Embryonic facial prominence (tissue), 1 donor: ENCODE measurements around the gene CDKL1.
"Not testable (repeated sequence)": the region's sequence is repeated elsewhere in the genome, so short reads cannot be mapped to it uniquely, and the experiment has no call there.

Source experiments
- DNase-seq: peaks from one replicate; pipeline ENCODE4 v3.0.0-alpha.2; 2016; ENCODE audit errors: extremely low spot score

Gene CDKL1

DNA sequence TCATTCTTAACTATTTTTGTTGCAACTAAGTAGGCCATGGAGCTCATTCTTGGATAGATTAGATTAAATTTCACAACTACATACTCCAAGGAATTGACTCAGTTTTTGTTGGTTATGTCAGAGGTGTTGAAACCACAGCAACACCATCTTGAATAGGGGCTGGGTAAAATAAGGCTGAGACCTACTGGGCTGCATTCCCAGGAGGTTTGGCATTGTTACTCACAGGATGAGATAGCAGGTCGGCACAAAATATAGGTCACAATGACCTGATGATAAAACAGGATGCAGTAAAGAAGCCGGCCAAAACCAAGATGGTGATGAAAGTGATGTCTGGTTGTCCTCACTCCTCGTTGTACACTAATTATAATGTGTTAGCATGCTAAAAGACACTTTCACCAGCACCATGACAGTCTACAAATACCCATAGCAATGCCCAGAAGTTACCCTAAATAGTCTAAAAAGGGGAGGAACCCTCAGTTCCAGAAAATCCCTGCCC lies 63.6 kb downstream of the CDKL1 start:
- no peak for DNase-seq

DNA sequence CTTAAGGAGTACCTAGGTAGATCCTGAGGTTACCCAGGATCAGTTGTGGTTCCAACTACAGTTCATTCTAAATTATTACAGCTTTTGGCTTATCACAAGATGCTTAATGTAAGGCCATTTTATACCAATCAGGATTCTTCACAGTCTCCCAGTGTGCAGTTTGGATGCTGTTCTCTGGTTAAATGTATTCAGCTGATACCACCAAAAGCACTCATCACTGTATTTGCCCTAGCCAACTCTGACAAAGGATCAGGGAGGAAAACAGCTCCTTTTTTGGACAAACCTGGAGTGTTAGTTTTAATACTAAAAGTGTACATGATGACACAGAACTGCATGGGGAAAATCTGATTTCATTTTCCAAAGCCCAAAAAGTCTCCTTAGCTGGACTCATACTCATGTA lies 65.1 kb downstream of the CDKL1 start:
- no peak for DNase-seq

DNA sequence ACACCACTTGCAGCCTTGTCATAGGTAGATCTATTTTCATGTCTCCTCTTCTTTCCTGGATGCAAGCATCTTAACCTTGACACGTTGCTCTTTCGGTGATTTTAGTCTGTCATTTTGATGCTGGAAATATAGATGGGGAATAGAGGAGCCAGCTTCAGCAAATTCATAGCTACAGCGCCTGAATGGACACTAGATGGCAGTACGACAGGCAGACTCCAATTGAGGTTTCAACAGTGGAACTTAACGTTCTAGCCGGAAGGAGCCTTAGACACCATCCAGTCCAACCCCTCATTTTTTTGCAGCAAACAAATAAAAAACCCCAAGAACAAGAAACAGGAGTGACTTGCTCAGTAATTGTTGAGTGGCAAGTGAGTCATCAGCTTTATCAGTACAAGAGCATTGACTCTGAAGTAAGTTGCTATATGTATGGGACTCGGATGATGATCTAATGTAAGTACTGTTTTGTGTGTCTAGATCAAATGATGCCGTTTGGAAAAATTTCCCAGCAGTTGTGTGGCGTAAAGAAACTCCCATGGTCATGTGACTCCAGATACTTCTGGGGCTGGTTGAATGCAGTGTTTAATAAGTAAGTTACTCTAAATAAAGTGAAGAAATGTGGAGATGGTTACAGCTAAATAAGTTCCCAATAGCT lies 75.5 kb downstream of the CDKL1 start:
- DNase-seq, result peak; percentile 83

DNA sequence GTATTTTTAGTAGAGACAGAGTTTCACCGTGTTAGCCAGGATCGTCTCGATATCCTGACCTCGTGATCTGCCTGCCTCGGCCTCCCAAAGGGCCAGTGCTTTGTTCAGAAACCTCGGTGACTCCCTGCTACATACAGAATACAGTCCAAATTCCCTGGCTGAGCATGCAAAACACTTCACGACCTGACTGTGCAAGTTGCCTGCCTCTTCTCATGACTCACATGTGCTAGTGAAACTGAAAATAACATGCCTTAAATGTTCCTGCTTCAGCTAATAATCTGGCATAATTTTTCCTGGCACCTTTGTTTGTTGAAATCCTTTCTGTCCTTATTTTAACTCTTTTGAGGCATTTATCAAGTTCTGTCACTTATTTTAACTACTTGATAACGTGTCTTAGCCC lies 76.4 kb downstream of the CDKL1 start:
- DNase-seq, result no peak

DNA sequence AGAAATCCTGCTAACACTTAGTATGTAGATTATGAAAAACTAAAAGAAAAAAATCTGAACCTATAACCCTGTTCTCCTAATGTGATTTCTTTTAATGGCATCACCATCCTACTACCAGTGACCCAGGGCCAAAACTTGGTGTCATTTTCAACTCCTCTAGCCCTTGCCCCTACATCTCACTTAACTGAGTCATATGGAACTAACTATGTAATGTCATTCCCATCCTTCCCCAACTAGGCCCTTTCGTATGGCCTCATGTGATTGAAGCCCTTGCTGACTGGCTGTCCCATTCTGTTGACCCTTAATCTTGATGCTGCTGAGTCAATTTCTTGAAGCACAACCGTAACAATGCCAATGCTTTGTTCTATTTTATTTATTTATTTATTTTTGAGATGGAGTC lies 77.0 kb downstream of the CDKL1 start:
- no peak for DNase-seq

DNA sequence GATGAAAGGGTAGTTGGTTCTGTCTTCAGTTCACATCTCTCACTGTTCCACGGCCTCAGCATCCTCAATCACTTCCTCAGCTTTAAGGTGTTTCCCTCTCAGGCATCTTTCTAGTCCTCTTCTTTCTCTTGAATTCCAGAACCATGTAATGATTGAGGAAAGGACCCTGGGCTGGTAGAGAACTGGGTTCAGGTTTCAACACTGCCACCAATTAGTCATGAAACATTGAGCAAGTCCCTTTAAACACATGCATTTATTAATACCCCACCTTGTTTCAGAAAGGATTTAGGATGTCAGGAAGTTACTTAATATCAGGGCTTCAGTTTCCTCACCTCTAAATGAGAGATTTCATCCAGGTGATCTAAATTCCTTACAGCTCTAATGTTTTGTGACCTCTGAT lies 77.4 kb downstream of the CDKL1 start:
- no peak for DNase-seq

DNA sequence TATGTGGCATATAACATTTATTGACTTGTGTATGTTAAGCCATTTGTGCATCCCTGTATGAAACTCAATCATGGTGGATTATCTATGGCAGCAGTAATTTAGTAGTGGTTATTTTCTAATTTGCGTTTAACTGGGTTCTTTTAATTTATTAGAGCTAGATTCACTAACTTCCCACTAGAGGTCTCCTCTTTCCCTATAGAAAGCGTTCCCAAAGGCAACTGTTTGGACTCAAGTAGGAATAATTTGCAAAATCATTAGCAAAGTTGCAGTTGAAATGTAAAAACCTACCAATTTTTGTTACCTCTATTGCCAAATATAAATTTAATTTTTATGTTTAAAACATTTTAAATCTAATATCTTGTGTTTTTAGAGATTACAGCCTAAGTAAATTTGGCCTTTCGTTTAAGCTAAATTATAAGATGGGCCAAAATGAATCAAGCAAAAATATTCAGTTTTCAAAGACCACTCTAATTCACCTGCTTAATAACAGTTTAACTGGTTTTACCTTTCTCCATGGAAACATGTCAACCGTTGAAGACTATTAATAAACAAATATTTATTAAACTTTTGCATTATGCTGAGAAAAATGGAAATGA lies 78.6 kb downstream of the CDKL1 start:
- DNase-seq, result no peak

DNA sequence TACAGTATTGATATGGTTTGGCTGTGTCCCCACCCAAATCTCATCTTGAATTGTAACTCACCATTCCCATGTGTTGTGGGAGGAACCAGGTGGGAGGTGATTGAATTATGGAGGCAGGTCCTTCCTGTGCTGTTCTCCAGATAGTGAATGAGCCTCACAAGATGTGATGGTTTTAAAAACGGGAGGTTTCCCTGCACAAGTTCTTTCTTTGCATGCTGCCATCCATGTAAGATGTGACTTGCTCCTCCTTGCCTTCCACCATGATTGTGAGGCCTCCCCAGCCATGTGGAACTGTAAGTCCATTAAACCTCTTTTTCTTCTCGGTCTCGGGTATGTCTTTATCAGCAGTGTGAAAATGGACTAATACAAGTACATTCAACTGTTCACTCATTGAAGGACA lies 82.6 kb downstream of the CDKL1 start:
- DNase-seq, result not testable (repeated sequence)

DNA sequence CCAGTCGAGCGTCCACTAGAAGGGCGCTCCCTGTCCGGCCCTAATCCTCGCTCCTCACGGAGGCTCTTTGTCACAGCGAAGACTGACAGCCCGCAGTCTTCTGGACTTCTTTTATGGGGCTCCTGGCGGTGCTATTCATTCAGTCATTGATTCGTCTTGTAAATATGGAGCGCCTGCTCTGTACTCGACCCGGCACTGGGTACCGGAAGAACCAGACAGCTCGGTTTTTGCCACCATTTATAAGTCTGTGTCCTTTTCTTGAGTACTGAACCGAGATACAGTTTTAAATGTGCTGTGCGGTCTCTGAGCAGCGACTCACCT lies 84.0 kb downstream of the CDKL1 start:
- DNase-seq, result no peak

DNA sequence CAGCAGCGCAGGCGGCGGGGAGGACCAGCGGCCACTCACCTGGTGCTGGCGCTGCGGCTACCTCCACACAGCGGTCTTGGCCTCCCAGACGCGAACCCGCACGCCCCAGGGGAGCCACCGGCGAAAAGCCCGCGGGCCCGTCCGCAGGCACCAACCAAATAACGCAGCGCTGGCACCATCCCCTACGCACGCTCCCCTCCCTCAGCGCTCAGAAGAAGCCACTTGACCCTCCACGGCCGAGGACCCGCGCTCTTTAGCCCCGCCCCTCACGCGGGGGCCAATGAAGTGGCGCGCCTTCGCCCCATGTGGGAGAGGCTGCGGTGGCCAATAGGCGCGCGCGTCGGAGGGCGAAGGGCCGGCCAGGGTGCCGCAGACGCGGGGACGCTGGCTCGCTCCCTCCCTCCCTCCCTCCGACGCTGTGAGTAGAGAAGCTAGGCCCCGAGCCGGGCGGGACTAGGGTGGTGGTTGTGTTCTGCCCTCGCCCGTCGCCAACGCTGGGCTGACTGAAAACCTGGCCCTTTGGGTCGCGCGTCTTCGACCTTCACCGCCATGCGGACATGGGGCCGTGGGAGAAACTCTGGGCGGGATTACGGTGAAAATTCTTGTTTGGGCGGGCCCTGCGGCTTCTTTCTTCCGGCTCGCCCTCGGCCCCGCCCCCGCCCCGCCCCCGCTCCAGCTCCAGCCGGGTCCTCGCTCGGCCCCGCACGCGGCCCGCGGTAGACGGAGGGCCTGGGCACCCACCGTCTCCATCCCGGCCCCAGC lies 84.5 kb downstream of the CDKL1 start, which contains the start of the genes DMAC2L and L2HGDH:
Gene DMAC2L (plus strand): TSS at position 353 of the 762 bp plus-strand sequence. CDS start 9,164 bp downstream, outside the sequence.
Gene L2HGDH (minus strand): TSS at position 258 of the 762 bp plus-strand sequence. CDS start 79 bp downstream, at position 179.
- DNase-seq, result peak; percentile 81

DNA sequence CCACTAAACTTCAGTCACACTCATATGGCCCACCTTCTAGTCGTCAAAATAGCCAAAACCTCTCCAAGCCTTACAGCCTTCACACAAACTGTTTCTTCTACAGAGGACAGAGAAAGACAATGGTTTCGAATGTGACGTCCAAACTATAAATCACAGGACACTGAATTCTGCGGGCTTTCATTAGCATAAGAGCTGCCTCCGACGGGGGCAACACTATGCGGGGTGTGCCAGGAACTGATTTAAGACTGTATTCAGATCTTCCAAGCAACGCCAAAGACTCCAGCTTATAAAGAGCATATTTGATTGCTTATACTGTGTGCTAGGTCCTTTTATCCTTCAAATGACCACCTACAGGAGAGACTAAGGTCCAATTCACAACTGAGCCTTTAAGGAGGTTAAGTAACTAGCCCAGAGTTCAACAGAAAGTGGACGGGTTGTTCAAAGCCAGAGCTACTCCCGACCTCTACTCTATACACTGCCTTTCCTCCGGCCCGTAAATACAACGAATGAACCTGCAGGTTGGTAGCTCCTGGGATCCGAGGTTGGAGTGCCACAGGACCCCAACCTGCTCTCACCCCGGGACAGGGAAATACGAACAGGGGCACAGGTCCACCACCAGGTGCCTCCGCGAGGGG lies 85.2 kb downstream of the CDKL1 start:
- no peak for DNase-seq

DNA sequence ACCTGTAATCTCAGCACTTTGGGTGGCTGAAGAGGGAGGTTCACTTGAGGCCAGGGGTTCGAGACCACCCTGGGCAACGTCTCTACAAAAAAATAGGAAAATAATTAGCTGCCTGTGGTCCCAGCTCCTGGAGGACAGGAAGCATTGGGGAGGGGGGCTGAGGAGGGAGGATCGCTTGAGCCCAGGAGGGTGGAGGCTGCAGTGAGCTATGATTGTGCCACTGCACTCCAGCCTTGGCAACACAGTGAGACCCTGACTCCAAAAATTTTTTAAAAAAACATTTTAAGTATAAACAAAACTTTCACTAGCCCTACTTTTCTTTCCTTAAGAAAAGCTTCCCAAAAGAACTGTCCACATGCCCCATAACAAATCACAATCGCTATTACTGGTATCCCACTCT lies 86.2 kb downstream of the CDKL1 start:
- no peak for DNase-seq

DNA sequence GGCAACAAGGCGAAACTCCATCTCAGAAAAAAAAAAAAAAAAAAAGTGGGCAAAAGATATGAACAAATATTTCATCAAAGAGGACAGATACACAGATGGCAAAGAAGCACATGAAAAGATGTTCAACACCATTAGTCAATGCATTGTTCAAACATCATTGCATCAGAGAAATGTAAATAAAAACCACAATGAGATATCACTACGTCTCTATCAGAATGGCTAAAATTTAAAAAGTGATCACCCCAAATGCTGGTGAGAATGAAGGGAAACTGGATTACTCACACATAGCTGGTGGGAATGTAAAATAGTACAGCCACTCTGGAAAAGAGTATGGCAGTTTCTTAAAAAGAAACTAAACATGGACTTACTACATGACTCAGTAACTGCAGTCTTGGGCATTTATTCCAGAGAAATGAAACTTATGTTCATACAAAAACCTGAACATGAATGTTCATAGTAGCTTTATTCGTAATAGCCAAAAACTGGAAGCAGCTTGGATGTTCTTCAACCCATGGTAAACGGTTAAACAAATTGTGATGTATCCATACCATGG lies 88.2 kb downstream of the CDKL1 start:
- DNase-seq, result no peak

DNA sequence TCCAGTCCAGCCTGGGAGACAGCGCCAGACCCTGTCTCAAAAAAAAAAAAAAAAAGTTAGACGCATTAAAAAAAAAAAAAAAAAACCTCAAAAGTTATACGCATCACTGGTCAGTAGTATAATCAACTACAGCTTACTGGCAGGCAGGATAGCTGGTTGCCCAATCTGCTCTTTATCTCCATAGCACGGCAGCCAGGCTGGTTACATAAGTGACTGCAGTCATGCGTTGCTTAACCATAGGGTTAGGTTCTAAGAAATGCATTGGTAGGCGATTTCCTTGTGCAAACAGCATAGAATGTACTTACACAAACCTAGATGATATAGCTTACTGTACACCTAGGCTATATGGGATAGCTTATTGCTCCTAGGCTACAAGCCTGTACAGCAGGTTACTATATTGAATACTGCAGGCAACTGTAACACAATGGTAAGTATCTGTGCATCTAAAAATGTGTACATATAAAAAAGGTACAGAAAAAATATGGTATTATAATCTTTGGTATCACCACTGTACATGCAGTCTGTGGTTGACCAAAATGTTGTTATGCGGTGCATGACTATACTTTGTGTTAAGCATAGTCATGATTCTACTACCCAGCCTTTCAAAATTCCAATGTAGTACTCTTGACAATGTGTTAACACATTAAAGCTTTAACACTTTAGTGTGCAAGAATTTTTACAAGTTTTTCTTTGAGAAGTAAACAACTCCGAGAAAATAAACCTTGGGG lies 92.8 kb downstream of the CDKL1 start:
- DNase-seq, result no peak

DNA sequence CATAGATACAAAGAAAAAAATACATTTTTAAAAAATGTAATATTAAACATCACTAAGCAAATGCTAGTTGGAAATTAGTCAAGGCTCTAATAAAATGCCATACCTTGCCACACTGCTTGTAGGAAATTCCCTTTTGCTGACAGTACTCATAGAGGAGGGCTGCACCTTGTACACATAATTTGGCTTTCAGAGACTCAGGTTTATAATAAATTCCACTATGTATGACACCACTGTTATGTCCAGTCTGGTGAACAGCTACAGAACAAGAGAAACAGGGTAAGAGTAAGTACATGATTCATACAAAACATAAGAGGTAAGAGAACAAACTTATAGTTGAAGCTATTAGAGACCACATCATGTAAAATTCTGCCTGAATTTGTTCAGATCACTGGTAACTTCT lies 94.8 kb downstream of the CDKL1 start:
- no peak for DNase-seq

DNA sequence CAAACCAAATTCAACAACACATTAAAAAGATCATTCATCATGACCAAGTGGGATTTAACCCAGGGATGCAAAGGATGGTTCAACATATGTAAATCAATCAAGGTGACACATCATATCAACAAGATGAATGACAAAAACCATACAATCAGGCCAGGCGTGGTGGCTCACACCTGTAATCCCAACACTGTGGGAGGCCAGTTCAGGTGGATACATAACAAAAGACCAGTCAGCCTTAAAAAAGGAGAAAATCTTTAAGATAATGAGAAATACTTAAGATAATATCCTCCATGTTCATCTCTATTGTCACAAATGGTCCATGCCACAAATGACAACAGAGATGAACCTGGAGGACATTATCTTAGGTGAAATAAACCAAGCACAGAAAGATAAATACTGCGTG lies 97.1 kb downstream of the CDKL1 start:
- DNase-seq, result no peak

DNA sequence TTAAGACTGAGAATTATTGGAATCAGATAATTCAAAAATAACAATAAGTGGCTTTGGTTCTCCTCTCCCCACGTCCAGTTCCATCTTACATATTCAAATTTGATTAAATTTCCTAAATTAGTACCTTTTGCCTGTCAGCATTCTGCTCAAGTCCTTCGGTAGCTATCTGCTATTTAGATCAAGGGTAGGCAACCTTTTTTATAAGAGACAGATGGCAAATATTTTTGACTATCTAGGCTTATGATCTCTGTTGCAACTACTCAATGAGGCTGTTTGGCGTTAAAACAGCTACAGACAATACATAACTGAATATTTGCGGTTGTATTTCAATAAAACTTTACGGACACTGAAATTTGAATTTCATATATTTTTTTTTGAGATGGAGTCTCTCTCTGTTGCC lies 106.4 kb downstream of the CDKL1 start:
- DNase-seq, result no peak

DNA sequence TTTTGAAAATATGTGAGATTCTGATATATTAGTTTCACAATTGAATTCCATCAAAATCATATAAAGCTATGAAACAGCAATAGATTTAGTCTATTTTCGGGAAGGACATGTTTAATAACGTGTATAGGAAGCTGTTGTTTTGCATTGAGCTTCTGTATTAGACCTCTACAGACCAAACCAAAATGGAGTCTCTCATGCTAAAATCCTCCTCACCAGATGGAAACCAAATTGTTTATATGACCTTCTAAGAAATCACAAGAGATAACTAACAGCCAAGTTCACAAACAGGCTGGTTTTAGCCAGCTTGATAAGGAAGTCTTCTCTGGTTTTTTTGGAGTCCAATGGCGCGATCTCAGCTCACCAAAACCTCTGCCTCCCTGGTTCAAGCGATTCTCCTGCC lies 108.5 kb downstream of the CDKL1 start:
- no peak for DNase-seq

DNA sequence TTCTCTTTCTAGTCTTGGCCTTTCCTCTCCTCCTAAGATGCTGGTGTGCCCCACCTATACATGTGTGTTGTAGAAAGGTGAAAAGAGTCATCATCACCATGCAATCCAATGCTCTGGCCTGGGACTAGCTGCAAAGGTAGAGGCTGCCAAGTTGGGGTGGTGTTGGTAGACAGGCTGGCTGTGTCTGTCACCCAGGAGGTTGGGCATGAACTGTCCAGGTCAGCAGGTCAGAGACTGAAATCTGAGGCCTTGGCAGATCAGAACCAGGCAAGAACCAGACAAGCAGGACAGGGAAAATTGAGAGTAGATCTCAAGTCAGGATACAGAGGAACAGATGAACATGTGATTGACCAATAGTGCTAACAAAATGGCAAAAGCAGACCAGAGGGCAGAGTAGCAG lies 110.8 kb downstream of the CDKL1 start:
- DNase-seq, result no peak
